HEK293T (cell line): ENCODE measurements around the gene MED27.

ENCODE experiments used
- ARNT ChIP-seq: fragments of 450-650 bp; IDR thresholded peaks from 2 replicates; pipeline ENCODE4 v1.6.1; 2017; ENCODE audit warnings: mild to moderate bottlenecking
- FOXA1 ChIP-seq: fragments of 450-650 bp; IDR thresholded peaks from 2 replicates; pipeline ENCODE4 v1.6.1; 2016; ENCODE audit warnings: mild to moderate bottlenecking
- FOXK2 ChIP-seq: fragments of 450-650 bp; IDR thresholded peaks from 2 replicates; pipeline ENCODE4 v1.6.1; 2016; ENCODE audit warnings: mild to moderate bottlenecking
- FOXM1 ChIP-seq: fragments of 450-650 bp; IDR thresholded peaks from 2 replicates; pipeline ENCODE4 v1.6.1; 2017; ENCODE audit warnings: mild to moderate bottlenecking, borderline replicate concordance
- PKNOX1 ChIP-seq: fragments of 450-650 bp; IDR thresholded peaks from 2 replicates; pipeline ENCODE4 v1.6.1; 2016
- SP1 ChIP-seq: fragments of 450-650 bp; IDR thresholded peaks from 2 replicates; pipeline ENCODE4 v1.6.1; 2017
- TARDBP ChIP-seq: fragments of 450-650 bp; IDR thresholded peaks from 2 replicates; pipeline ENCODE4 v1.6.1; 2016
- ZNF384 ChIP-seq: fragments of 450-650 bp; IDR thresholded peaks from 2 replicates; pipeline ENCODE4 v1.6.1; 2016

- TF ChIP-seq FOXM1 (no peak), ZNF384 (no peak), PKNOX1 (no peak), ARNT (no peak), FOXK2 (no peak), FOXA1 (no peak), TARDBP (no peak), SP1 (no peak)
Observed at GRCh38 chr9:132068605-132069004, 11.1 kb downstream of the MED27 start.
